HepG2 (cell line): ENCODE results near the gene LYPLA2.

Source experiments
- CEBPB ChIP-seq: IDR thresholded peaks from 2 replicates; pipeline ENCODE4 v1.6.1; 2011; ENCODE audit warnings: low read depth, low read length, improper control_type of control experiment, borderline replicate concordance
- HNF4G ChIP-seq, 2 experiments: sonication (generic) in 1 of 2; formaldehyde crosslinking in 1 of 2; IDR thresholded peaks; 2 replicates each; pipeline versions ENCODE4 v1.4.0 to v1.6.1; 2011 to 2020; ENCODE audit warnings: borderline replicate concordance in 2 of 2, low read depth in 2 of 2, mild to moderate bottlenecking in 2 of 2, low read length in 1 of 2, missing genetic modification reagents in 1 of 2, moderate library complexity in 1 of 2
- NFRKB ChIP-seq: fragments of 450-650 bp; IDR thresholded peaks from 2 replicates; pipeline ENCODE4 v1.6.1; 2017
- NR2C2 ChIP-seq: sonication (generic); formaldehyde crosslinking; IDR thresholded peaks from 2 replicates; pipeline ENCODE4 v1.4.0; 2020; ENCODE audit warnings: missing genetic modification reagents, mild to moderate bottlenecking, moderate library complexity, borderline replicate concordance
- POLR2A ChIP-seq, 2 experiments: IDR thresholded peaks; 2 replicates each; pipeline ENCODE4 v1.6.1; 2011; ENCODE audit warnings: low read depth in 2 of 2, low read length in 2 of 2, mild to moderate bottlenecking in 1 of 2, moderate library complexity in 1 of 2; ENCODE audit not compliant: insufficient read depth in 1 of 2
- ZNF678 ChIP-seq: sonication (generic); formaldehyde crosslinking; IDR thresholded peaks from 2 replicates; pipeline ENCODE4 v1.4.0; 2020; ENCODE audit warnings: mild to moderate bottlenecking, missing genetic modification reagents
- ZNF776 ChIP-seq: sonication (generic); formaldehyde crosslinking; IDR thresholded peaks from 2 replicates; pipeline ENCODE4 v1.4.0; 2020; ENCODE audit warnings: mild to moderate bottlenecking, missing genetic modification reagents
- TF ChIP-seq, protein P1 (sequence below): sonication (generic); formaldehyde crosslinking; IDR thresholded peaks from 2 replicates; pipeline ENCODE4 v1.8.1; 2023; ENCODE audit warnings: mild to moderate bottlenecking, inconsistent platforms, moderate library complexity, missing genetic modification reagents, borderline replicate concordance
- TF ChIP-seq, protein P2 (sequence below): IDR thresholded peaks from 2 replicates; pipeline ENCODE4 v1.6.1; 2016
- TF ChIP-seq, protein P3 (sequence below), 2 experiments: sonication (generic) in 1 of 2; formaldehyde crosslinking in 1 of 2; IDR thresholded peaks; 2 replicates each; pipeline versions ENCODE4 v1.4.0 to v1.6.1; 2016 to 2020; ENCODE audit warnings: borderline replicate concordance in 1 of 2, low read depth in 1 of 2, mild to moderate bottlenecking in 1 of 2, missing genetic modification reagents in 1 of 2
- TF ChIP-seq, protein P4 (sequence below): sonication (generic); formaldehyde crosslinking; IDR thresholded peaks from 2 replicates; pipeline ENCODE4 v1.4.0; 2020; ENCODE audit warnings: missing genetic modification reagents

DNA sequence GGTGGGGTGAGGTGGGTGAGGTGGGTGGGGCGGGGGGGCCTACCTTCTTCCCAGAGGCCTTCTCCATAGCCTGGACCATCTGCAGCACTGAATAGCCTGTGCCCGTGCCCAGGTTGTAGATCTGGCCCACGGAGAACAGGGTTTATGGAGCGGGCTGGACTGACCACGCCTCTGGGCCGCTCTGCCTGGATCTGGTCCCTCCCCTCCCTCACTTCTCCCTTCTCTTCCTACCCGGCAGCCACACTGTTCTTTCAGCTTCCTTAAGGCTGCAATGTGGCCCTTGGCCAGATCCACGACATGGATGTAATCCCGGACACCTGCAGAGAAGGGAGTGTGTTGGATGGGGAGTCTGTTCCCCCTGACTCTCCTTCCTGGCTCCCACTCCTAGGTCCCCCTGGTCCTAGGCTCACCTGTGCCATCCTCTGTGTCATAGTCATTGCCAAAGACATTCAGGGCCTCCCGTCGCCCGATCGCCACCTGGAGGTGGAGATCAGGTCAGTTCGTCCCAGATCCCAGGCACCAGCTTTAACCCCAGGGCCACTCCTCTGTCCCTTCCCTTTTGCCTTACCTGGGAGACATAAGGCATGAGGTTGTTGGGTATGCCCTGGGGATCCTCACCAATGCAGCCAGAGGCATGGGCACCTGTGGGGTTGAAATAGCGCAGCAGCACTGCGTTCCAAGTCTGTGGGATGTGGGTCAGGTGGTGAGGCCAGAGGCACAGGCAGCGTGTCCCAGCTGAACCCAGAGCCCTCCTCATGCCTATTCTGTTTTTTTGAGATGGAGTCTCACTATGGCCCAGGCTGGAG lies 5.7 kb downstream of the LYPLA2 start:
- TF ChIP-seq, protein P1, sequence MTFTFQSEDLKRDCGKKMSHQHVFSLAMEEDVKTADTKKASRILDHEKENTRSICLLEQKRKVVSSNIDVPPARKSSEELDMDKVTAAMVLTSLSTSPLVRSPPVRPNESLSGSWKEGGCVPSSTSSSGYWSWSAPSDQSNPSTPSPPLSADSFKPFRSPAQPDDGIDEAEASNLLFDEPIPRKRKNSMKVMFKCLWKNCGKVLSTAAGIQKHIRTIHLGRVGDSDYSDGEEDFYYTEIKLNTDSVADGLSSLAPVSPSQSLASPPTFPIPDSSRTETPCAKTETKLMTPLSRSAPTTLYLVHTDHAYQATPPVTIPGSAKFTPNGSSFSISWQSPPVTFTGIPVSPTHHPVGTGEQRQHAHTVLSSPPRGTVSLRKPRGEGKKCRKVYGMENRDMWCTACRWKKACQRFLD (CRISPR knock-in tag), result no peak
- 0 out of 4 replicates have a peak, but pooled peaks of 1 of the 2 experiments have one; percentile 33 for TF ChIP-seq POLR2A (IDR thresholded peaks at IDR 0.05; ENCODE audit: insufficient read depth in 1 of 2, low read depth in 2 of 2, low read length in 2 of 2)
- TF ChIP-seq NFRKB, result no peak
- no peak for TF ChIP-seq ZNF776 (CRISPR knock-in tag)
- no peak for TF ChIP-seq HNF4G (IDR thresholded peaks at IDR 0.05; ENCODE audit: borderline replicate concordance, low read depth, low read length)
- no peak for TF ChIP-seq HNF4G (CRISPR knock-in tag; IDR thresholded peaks at IDR 0.05; ENCODE audit: borderline replicate concordance, low read depth)
- TF ChIP-seq, protein P2, sequence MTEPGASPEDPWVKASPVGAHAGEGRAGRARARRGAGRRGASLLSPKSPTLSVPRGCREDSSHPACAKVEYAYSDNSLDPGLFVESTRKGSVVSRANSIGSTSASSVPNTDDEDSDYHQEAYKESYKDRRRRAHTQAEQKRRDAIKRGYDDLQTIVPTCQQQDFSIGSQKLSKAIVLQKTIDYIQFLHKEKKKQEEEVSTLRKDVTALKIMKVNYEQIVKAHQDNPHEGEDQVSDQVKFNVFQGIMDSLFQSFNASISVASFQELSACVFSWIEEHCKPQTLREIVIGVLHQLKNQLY, result no peak
- TF ChIP-seq NR2C2 (CRISPR knock-in tag), result no peak
- no peak for TF ChIP-seq ZNF678 (CRISPR knock-in tag)
- TF ChIP-seq CEBPB, result no peak
- TF ChIP-seq, protein P3, sequence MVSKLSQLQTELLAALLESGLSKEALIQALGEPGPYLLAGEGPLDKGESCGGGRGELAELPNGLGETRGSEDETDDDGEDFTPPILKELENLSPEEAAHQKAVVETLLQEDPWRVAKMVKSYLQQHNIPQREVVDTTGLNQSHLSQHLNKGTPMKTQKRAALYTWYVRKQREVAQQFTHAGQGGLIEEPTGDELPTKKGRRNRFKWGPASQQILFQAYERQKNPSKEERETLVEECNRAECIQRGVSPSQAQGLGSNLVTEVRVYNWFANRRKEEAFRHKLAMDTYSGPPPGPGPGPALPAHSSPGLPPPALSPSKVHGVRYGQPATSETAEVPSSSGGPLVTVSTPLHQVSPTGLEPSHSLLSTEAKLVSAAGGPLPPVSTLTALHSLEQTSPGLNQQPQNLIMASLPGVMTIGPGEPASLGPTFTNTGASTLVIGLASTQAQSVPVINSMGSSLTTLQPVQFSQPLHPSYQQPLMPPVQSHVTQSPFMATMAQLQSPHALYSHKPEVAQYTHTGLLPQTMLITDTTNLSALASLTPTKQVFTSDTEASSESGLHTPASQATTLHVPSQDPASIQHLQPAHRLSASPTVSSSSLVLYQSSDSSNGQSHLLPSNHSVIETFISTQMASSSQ (IDR thresholded peaks at IDR 0.05; ENCODE audit: low read depth), result no peak
- TF ChIP-seq, protein P3 (CRISPR knock-in tag; IDR thresholded peaks at IDR 0.05; ENCODE audit: borderline replicate concordance), result no peak
- TF ChIP-seq, protein P4, sequence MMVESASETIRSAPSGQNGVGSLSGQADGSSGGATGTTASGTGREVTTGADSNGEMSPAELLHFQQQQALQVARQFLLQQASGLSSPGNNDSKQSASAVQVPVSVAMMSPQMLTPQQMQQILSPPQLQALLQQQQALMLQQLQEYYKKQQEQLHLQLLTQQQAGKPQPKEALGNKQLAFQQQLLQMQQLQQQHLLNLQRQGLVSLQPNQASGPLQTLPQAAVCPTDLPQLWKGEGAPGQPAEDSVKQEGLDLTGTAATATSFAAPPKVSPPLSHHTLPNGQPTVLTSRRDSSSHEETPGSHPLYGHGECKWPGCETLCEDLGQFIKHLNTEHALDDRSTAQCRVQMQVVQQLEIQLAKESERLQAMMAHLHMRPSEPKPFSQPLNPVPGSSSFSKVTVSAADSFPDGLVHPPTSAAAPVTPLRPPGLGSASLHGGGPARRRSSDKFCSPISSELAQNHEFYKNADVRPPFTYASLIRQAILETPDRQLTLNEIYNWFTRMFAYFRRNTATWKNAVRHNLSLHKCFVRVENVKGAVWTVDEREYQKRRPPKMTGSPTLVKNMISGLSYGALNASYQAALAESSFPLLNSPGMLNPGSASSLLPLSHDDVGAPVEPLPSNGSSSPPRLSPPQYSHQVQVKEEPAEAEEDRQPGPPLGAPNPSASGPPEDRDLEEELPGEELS (CRISPR knock-in tag), result no peak
